H9 (cell line): ENCODE data around the gene HABP4. TPM values are rescaled to one million over a fixed set of nuclear protein-coding genes. Genes with fewer than 3 reads are reported as not detected.

Source experiments
- DNase-seq: peaks from one replicate; pipeline ENCODE4 v3.0.0-alpha.2; 2017
- H2AFZ ChIP-seq: one replicate; pipeline ENCODE4 v1.6.1; 2013; ENCODE audit warnings: mild to moderate bottlenecking, low read length, control low read depth, moderate library complexity
- H2AK5ac ChIP-seq: 2 replicates; pipeline ENCODE4 v1.6.1; 2013; ENCODE audit warnings: low read length, control low read depth, mixed read lengths; ENCODE audit not compliant: insufficient read length
- H2BK120ac ChIP-seq: one replicate; pipeline ENCODE4 v1.6.1; 2013; ENCODE audit warnings: low read depth, mild to moderate bottlenecking, low read length, control low read depth, inconsistent platforms; ENCODE audit not compliant: poor library complexity, severe bottlenecking
- H2BK12ac ChIP-seq: 2 replicates; pipeline ENCODE4 v1.6.1; 2013; ENCODE audit warnings: low read length, control low read depth, mixed read lengths, low read depth; ENCODE audit not compliant: insufficient read length
- H2BK15ac ChIP-seq: 2 replicates; pipeline ENCODE4 v1.6.1; 2013; ENCODE audit warnings: low read depth, low read length, control low read depth
- H2BK20ac ChIP-seq: one replicate; pipeline ENCODE4 v1.6.1; 2013; ENCODE audit warnings: low read depth, mild to moderate bottlenecking, low read length, control low read depth, inconsistent platforms; ENCODE audit not compliant: poor library complexity, severe bottlenecking
- H2BK5ac ChIP-seq: 2 replicates; pipeline ENCODE4 v1.6.1; 2013; ENCODE audit warnings: low read length, control low read depth, mixed read lengths; ENCODE audit not compliant: insufficient read length
- H3K14ac ChIP-seq: 2 replicates; pipeline ENCODE4 v1.6.1; 2013; ENCODE audit warnings: low read length, control low read depth; ENCODE audit not compliant: insufficient read depth
- H3K18ac ChIP-seq: 2 replicates; pipeline ENCODE4 v1.6.1; 2013; ENCODE audit warnings: low read depth, mild to moderate bottlenecking, mixed read lengths, low read length, control low read depth; ENCODE audit not compliant: insufficient read length
- H3K23ac ChIP-seq: 2 replicates; pipeline ENCODE4 v1.6.1; 2013; ENCODE audit warnings: low read length, control low read depth, mixed read lengths, low read depth; ENCODE audit not compliant: insufficient read length
- H3K23me2 ChIP-seq: 2 replicates; pipeline ENCODE4 v1.6.1; 2013; ENCODE audit warnings: low read depth, mild to moderate bottlenecking, mixed read lengths, low read length, control low read depth; ENCODE audit not compliant: insufficient read length, poor library complexity, severe bottlenecking
- H3K27ac ChIP-seq: 2 replicates; pipeline ENCODE4 v1.5.1; 2013; ENCODE audit warnings: low read length, control low read depth, mixed read lengths, low read depth; ENCODE audit not compliant: insufficient read length
- H3K27me3 ChIP-seq: 2 replicates; pipeline ENCODE4 v1.6.1; 2013; ENCODE audit warnings: low read length, control low read depth, inconsistent platforms; ENCODE audit not compliant: insufficient read depth
- H3K4ac ChIP-seq: 2 replicates; pipeline ENCODE4 v1.6.1; 2013; ENCODE audit warnings: low read depth, mild to moderate bottlenecking, control low read depth, inconsistent platforms, low read length, moderate library complexity
- H3K4me1 ChIP-seq: 2 replicates; pipeline ENCODE4 v1.6.1; 2013; ENCODE audit warnings: low read length, control low read depth, inconsistent platforms; ENCODE audit not compliant: insufficient read depth
- H3K4me2 ChIP-seq: 2 replicates; pipeline ENCODE4 v1.6.1; 2013; ENCODE audit warnings: low read length, control low read depth, mixed read lengths; ENCODE audit not compliant: insufficient read length, insufficient read depth
- H3K56ac ChIP-seq: 2 replicates; pipeline ENCODE4 v1.6.1; 2013; ENCODE audit warnings: low read depth, mild to moderate bottlenecking, mixed read lengths, low read length, control low read depth; ENCODE audit not compliant: insufficient read length
- H3K79me1 ChIP-seq: 2 replicates; pipeline ENCODE4 v1.6.1; 2013; ENCODE audit warnings: low read depth, mild to moderate bottlenecking, moderate library complexity, low read length, control low read depth, inconsistent platforms; ENCODE audit not compliant: insufficient read depth, poor library complexity, severe bottlenecking
- H3K79me2 ChIP-seq: 2 replicates; pipeline ENCODE4 v1.6.1; 2013; ENCODE audit warnings: low read length, control low read depth, inconsistent platforms; ENCODE audit not compliant: insufficient read depth
- H3K9ac ChIP-seq: 2 replicates; pipeline ENCODE4 v1.6.1; 2013; ENCODE audit warnings: low read length, control low read depth, mixed read lengths; ENCODE audit not compliant: insufficient read length; ENCODE audit errors: extremely low read depth
- H3K9me3 ChIP-seq: one replicate; pipeline ENCODE4 v1.6.1; 2013; ENCODE audit warnings: low read depth, low read length, inconsistent platforms; ENCODE audit not compliant: control insufficient read depth
- H3T11ph ChIP-seq: one replicate; pipeline ENCODE4 v1.6.1; 2013; ENCODE audit warnings: mild to moderate bottlenecking, low read length, control low read depth, inconsistent platforms
- H4K20me1 ChIP-seq: one replicate; pipeline ENCODE4 v1.6.1; 2013; ENCODE audit not compliant: control insufficient read depth, insufficient read length, insufficient read depth
- H4K5ac ChIP-seq: 2 replicates; pipeline ENCODE4 v1.6.1; 2013; ENCODE audit warnings: low read depth, mild to moderate bottlenecking, mixed read lengths, low read length, control low read depth; ENCODE audit not compliant: insufficient read length
- H4K8ac ChIP-seq: replicated peaks from 2 replicates; pipeline ENCODE4 v1.6.1; 2013; ENCODE audit warnings: low read length, control low read depth, mixed read lengths, low read depth; ENCODE audit not compliant: insufficient read length
- H4K91ac ChIP-seq: 2 replicates; pipeline ENCODE4 v1.6.1; 2013; ENCODE audit warnings: low read depth, mild to moderate bottlenecking, moderate library complexity, mixed read lengths, low read length, control low read depth; ENCODE audit not compliant: insufficient read length
- H3K27ac Mint-ChIP-seq, 3 experiments: 2 replicates in 2 of 3; 3 replicates in 1 of 3; pipeline ENCODE4 v1.8.0; 2020 to 2021; ENCODE audit warnings: mixed read lengths in 3 of 3, mild to moderate bottlenecking in 1 of 3, moderate library complexity in 1 of 3
- H3K27me3 Mint-ChIP-seq: 2 replicates; pipeline ENCODE4 v1.8.0; 2021; ENCODE audit warnings: low read depth, mild to moderate bottlenecking, moderate library complexity, mixed read lengths
- H3K36me3 Mint-ChIP-seq, 3 experiments: 2 replicates in 2 of 3; 3 replicates in 1 of 3; pipeline ENCODE4 v1.8.0; 2020 to 2021; ENCODE audit warnings: low read depth in 3 of 3, mixed read lengths in 3 of 3; ENCODE audit not compliant: insufficient read depth in 1 of 3
- H3K4me1 Mint-ChIP-seq, 2 experiments: 2 replicates each; pipeline ENCODE4 v1.8.0; 2020; ENCODE audit warnings: mixed read lengths in 2 of 2
- H3K4me3 Mint-ChIP-seq, 2 experiments: 2 replicates in 1 of 2; 3 replicates in 1 of 2; pipeline ENCODE4 v1.8.0; 2020 to 2021; ENCODE audit warnings: mild to moderate bottlenecking in 2 of 2, mixed read lengths in 2 of 2, moderate library complexity in 1 of 2
- H3K9me3 Mint-ChIP-seq, 2 experiments: 2 replicates in 1 of 2; 3 replicates in 1 of 2; pipeline ENCODE4 v1.8.0; 2020; ENCODE audit warnings: mild to moderate bottlenecking in 2 of 2, mixed read lengths in 2 of 2, moderate library complexity in 1 of 2
- WGBS: extraction: QIAGEN DNeasy Blood & Tissue Kit; methylation state at CpG from one replicate; pipeline ENCODE4 v1.1.7; 2013; ENCODE audit warnings: missing lambda C conversion rate, low lambda C conversion rate, mixed read lengths; ENCODE audit not compliant: insufficient read length; ENCODE audit errors: extremely low coverage; 5-methylcytosine and 5-hydroxymethylcytosine counted together
- total RNA-seq: library from RNA; stranded (reverse); gene quantifications from 2 replicates; pipeline ENCODE4 v1.2.1, GENCODE V29; 2021
- TF ChIP-seq, protein P1 (sequence below): fragments of 200-600 bp; sonication (generic); conservative IDR thresholded peaks from 3 replicates; pipeline ENCODE4 v1.8.0; 2021; ENCODE audit warnings: antibody characterized with exemption, mild to moderate bottlenecking

HABP4 gene
- total RNA-seq, 1 experiment from 2014 or later = 7.5 TPM

DNA sequence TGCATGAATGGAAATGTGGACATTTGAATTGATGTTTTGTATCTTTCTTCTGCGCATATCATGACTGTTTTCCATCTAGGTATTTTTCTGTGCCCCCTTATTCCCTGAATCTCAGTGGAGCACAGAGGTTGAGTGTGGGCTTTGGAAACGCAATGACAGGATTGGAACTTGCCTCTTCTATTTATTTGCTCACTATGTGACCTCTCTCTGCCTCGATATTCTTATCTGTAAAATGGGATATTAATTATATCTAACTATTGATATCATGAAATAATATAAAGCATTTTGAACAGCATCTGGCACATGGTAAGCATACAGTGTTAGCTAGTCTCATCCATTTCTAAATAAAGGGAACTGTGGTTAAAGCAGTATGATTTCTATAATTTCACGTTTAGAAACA is 26.0 kb downstream of the HABP4 start:
- no peak overlapping the region for H4K8ac ChIP-seq
- Mint-ChIP-seq H3K4me3 (no peak overlapping the region), H3K27me3 (no peaks in the 10 kb centered on the region), H3K36me3 (peaks cover 6 to 11% (median 9%) of the 10 kb centered on the region in 3 experiments; a peak in 6 of 7 replicates), H3K9me3 (no peaks in the 10 kb centered on the region), H3K4me1 (no peaks in the 10 kb centered on the region), H3K27ac (no peak overlapping the region)
- no peak overlapping the region for H3K14ac ChIP-seq
- no peaks in the 10 kb centered on the region for H3K27me3 ChIP-seq
- TF ChIP-seq, protein P1, sequence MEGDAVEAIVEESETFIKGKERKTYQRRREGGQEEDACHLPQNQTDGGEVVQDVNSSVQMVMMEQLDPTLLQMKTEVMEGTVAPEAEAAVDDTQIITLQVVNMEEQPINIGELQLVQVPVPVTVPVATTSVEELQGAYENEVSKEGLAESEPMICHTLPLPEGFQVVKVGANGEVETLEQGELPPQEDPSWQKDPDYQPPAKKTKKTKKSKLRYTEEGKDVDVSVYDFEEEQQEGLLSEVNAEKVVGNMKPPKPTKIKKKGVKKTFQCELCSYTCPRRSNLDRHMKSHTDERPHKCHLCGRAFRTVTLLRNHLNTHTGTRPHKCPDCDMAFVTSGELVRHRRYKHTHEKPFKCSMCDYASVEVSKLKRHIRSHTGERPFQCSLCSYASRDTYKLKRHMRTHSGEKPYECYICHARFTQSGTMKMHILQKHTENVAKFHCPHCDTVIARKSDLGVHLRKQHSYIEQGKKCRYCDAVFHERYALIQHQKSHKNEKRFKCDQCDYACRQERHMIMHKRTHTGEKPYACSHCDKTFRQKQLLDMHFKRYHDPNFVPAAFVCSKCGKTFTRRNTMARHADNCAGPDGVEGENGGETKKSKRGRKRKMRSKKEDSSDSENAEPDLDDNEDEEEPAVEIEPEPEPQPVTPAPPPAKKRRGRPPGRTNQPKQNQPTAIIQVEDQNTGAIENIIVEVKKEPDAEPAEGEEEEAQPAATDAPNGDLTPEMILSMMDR = no peak
- no peaks in the 10 kb centered on the region for H3K4me1 ChIP-seq
- H3K79me1 ChIP-seq = no peaks in the 10 kb centered on the region
- no peak overlapping the region for H3K18ac ChIP-seq
- DNase-seq = no peak
- no peak overlapping the region for H3K4ac ChIP-seq
- H2AK5ac ChIP-seq = no peak overlapping the region
- H3K9me3 ChIP-seq = no peaks in the 10 kb centered on the region
- no peak overlapping the region for H2BK120ac ChIP-seq
- no peak overlapping the region for H2BK12ac ChIP-seq
- no peak overlapping the region for H2BK5ac ChIP-seq
- no peaks in the 10 kb centered on the region for H3K23me2 ChIP-seq
- H2BK20ac ChIP-seq = no peak overlapping the region
- WGBS = no CpG with 5 or more reads among the region's 4 CpGs
- H3T11ph ChIP-seq = no peak overlapping the region
- H3K4me2 ChIP-seq = no peak overlapping the region
- no peak overlapping the region for H4K5ac ChIP-seq
- H3K79me2 ChIP-seq = no peaks in the 10 kb centered on the region
- H3K56ac ChIP-seq = no peak overlapping the region
- H2AFZ ChIP-seq = no peak overlapping the region
- no peak overlapping the region for H2BK15ac ChIP-seq
- no peaks in the 10 kb centered on the region for H4K20me1 ChIP-seq
- H3K27ac ChIP-seq = no peak overlapping the region
- H3K9ac ChIP-seq = no peak overlapping the region
- no peak overlapping the region for H3K23ac ChIP-seq
- no peak overlapping the region for H4K91ac ChIP-seq
